Measurements from ENCODE around the gene SIGLEC1. TPM values are rescaled to one million over a fixed set of nuclear protein-coding genes. Genes with fewer than 3 reads are reported as not detected.

The SIGLEC1 gene
- 8.2 TPM for total RNA-seq

DNA sequence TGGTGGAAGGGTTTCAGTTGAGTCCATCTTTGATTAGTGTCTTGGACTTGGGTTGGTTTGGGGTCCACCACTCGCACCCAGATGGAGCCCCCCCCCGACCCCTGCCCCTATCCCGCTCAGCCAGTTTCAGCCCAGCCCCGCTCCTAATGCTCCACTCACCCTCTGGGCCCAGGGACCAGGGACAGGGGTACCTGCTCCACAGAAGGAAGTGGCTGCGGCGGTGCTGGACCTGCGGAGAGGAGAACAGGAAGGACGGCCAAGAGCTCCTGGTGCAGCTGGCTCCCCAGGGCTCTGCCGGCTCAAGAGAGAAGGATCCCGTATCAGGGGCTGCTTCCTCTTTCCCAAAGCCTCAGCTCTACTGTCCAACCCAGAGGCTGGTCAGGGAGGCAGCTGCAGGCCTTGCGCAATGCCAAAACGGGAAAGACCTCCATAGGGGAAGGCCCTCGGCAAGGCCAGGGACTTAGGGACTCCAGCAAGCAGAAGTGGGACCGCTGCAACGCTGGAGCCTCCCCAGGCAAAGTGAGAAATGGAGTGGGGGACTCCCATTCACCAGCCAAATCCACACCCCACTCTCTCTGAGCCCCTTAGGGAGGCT is at the start of gene SIGLEC1:
Gene SIGLEC1 (minus strand): TSS at position 322 of the 595 bp plus-strand sequence. CDS start 5,472 bp downstream, outside the sequence.
- DNase-seq (ENCODE audit: low spot score), result peak; percentile 58

DNA sequence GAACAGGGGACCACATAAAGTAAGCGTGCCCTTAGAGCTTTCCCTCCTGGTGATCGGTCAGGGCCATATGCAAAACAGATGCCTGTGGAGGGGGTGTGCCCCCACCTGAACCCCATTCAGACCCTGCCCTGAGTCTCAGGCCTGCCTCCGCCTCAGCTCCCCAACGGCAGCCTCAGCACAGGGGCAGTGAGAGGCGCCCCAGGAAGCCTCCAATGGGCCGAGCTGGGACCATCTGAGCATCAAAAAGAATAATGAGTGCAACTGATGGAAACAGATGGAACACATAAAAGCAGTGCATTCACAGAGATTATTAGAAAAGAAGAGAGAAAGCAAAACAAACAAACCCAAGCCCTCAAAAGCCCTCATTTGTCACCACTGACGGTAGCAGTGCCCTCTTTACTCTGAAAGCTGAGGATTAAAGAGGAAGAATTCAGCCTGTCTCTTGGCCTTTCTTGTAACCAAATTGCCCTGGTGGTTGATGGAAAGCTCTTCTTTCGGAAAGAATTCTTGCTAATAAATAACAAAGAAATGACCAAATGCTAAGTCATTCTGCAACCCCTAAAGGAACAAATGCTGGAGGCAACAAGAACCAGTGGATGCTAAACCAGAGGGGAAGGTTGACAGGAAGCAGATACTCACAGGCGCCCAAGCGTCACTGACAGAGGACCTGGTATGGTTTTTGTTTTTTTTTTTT is 48.4 kb upstream of the SIGLEC1 start:
- no peak for DNase-seq (ENCODE audit: low spot score)

DNA sequence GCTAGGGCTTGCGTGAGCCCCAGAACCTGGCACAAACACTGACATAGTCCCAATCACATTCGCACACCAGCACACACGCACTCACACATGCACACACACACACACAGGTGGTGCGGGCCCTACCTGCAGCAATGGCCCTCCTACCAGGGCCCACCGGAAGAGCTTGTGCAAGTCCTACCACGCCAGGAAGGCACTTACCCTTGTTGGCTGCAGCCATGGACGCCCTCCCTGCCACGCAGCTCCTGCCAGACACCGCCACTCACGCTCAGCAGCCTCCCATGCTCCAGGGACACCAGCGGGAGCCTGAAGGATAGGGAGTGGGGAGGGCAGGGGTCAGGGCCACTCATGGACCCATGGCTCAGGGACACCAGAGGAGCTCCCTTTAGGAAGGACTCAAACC is 47.5 kb upstream of the SIGLEC1 start:
- DNase-seq (ENCODE audit: low spot score), result no peak

DNA sequence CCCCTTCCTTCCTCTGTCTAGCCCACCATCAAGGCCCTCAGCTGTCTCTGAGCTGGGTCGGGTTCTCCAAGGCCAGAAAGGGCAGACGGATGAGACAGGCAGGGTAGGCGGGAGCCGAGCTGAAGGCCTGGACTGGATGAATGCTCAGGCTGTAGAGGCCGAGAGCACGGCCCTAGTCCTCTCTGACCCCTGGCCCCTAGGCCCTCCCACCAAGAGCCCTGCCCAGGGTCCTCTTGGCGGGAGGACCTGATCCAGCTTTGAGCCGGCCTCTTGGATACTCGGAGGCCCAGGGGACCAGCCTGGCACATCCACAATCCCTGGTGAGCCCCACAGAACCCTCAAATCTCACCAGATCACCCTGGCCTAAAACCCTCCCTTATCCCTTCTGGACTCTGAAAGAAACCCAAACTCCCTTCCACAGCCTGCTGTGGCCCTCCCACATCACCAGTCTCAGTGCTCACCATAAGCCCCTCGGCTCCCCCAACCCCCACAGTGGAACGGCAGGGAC is 47.0 kb upstream of the SIGLEC1 start:
- no peak for DNase-seq (ENCODE audit: low spot score)

DNA sequence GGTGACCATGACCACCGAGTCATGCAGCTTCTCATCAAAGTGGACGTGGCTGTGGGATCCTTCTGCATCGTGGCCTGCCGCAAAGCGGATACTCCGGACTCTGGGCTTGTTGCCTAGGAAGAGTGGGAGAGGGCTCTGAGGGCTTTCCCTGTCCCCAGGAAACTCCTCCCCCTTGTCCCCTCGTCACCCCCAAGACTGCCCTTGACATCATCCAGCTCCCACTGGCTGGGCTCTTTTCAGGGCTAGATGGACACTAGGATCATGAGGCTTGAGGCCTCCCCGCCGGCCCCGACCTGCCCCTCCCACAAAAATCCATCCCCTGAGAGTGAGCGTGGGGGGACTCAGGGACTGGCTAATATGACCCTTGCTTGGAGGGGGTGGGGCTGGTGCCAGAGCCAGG is 46.2 kb upstream of the SIGLEC1 start:
- no peak for DNase-seq (ENCODE audit: low spot score)

DNA sequence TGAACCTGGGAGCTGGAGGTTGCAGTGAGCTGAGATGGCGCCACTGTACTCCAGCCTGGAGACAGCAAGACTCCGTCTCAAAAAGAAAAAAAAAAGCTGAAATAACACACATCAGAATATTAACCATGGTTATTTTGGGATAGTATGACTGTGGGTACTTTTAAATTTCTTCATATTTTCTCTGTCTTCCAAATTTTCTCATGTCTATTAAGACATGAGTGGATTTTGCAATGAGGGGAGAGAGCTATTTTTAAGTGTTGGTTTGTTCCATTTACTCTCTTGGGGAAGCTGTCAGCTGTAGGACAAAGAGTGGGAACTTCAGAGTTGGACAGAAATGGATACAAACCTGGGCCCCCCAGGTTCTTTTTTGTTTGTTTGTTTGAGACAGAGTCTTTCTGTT is 44.9 kb upstream of the SIGLEC1 start:
- DNase-seq (ENCODE audit: low spot score), result no peak

DNA sequence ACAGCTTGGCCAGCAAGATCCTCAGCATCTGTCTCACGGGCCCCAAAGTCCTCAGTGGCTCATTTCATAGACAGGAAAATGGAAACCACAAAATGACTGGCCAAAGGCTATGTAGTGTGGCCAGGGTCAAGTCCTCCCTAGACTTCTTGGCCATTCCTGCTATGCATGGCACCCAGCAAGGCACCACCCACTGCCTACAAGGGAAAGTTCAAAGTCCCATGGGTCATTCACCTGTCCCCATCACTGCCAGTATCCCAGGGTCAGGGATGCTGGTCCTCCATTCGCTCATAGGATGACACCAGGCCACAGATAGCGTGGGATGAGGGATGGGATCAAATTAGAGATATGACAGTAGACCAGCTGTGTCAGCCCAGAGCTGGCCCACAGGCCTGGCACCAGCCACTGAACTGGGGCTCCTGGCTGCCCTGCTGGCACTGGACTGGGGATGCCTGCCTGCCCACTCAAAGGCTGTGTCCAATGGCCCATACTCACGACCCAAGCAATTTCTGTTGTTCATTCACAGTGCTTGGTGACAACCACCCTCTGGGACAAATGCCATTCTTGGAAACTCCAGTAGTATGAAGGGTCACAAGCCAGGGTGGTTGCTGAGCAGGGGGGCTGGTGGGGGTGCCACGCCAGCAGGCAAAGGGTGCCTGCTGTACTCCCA is 43.5 kb upstream of the SIGLEC1 start:
- no peak for DNase-seq (ENCODE audit: low spot score)

DNA sequence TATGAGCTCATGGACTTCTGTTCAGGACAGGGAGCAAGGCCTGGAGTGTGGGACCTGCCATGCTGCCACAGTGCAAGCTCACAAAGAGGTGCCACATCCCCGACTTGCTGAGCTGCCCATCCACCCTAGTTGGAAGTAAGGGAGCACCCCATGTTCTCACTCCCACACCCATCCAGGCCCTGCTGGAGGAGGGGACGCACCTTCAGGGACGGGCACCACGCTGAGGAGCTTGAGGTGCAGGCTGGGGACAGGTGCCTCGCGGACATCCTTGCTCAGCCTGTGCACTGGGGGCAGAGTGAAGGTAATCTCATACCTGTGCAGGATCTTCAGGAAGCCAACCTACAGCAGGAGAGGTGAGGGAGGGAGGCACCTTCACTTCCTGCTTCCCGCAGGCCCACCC is 42.9 kb upstream of the SIGLEC1 start:
- DNase-seq (ENCODE audit: low spot score), result no peak

DNA sequence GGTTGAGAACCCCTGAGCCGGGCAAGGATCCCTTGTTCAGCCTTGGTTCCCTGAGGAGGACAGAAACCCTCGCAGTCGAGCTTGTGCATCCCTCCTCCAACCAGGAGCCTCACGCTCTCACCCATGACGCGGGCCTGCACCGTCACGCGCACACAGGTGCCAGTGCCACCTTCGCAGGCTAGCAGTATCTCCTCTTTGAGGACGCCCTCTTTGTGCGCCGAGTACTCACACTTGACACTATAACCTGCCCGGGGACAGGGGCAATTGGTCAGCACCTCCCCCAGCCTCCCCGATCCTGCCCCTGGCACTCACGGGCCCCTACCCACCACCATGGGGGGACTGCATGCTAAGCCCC is 41.9 kb upstream of the SIGLEC1 start:
- no peak for DNase-seq (ENCODE audit: low spot score)

DNA sequence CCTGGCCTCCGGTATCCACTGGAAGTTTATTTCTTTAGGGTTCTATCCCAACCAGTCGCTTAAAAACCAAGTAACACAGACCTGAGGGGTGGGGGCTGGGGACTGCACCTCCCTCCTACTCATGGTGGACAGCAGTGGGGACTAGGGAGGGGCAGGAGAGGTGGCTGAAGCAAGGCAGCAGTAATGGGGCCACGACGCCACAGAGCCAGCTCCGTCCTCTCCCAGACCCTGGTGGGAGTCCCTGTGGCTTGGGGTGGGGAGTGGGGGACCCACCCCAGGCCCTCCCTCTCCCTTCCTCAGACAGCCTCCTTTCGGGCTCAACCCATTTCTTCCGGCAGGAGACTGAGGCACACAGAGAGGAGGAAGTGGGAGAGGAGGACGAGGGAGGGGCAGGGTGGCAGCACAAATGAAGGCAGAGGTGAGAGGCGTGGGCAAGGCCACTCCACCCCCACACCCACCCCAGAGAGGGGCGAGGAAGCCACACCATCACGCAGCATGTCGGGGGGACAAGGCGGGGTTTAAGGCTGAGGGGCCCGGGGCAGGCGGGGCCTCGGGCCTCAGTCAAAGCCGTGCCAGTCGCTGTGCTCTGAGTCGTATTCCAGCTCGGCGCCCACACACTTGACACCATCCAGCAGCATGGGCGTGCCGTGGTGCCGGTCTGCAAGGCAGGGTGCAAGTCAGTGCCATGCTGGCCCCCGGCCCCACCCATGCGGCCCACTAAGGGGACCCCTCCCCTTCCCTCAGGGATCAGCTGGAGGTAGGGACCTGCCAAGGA is 41.3 kb upstream of the SIGLEC1 start:
- no peak for DNase-seq (ENCODE audit: low spot score)

DNA sequence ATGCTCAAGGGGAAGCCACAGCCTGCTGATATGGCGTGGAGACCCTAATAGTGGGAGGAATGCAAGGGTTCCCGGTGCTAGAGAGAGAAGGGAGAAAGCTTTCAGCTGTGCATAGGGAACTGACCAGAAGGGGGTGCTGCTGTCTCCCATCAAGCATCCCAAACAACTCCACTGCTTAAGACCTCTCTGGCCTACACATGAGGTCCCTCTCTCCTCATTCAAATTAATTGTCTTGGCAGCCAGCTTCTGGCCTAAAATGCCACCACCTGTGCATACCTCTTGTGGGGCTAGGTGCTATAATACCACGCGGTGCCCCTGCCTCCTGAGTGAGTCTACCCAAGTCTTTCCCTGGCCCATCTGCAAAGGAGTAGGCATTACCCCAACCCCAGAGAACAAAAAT is 40.7 kb upstream of the SIGLEC1 start:
- DNase-seq (ENCODE audit: low spot score), result peak; percentile 78

DNA sequence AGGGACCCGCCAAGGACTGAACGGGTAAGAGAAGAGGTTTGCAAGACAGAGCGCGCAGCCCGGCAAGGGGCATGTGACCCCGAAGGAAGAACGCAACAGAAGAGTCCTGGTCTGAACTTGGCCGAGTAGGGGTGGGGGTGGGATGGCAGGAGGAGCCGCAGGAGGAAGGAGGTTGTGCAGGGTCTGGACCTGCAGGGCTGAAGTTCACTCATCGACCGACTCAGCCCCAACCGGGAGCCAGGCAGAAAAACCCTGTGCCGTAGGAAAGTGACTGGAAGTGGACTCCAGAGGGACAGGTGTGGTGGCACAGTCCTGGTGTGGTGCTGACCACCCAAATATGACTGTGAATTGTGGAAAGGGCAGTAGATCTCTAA is 40.0 kb upstream of the SIGLEC1 start:
- no peak for DNase-seq (ENCODE audit: low spot score)

DNA sequence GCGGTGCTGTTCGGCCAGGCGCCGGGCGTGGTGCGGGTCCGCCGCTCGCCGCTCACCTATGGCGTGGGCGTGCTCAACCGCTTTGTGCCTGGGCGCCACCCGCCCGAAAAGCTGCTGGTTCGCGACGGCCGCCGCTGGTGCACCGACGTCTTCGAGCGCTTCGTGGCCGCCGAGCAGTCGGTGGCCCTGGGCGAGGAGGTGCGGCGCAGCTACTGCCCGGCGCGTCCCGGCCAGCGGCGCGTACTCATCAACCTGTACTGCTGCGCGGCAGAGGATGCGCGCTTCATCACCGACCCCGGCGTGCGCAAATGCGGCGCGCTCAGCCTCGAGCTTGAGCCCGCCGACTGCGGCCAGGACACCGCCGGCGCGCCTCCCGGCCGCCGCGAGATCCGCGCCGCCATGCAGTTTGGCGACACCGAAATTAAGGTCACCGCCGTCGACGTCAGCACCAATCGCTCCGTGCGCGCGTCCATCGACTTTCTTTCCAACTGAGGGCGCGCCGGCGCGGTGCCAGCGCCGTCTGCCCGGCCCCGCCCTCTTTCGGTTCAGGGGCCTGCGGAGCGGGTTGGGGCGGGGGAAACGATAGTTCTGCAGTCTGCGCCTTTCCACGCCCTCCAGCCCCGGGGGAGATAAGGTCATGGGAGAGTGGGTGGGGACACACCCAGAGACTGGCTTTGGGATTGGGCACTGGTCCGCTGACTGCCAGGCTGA is 39.4 kb upstream of the SIGLEC1 start:
- no peak for DNase-seq (ENCODE audit: low spot score)

DNA sequence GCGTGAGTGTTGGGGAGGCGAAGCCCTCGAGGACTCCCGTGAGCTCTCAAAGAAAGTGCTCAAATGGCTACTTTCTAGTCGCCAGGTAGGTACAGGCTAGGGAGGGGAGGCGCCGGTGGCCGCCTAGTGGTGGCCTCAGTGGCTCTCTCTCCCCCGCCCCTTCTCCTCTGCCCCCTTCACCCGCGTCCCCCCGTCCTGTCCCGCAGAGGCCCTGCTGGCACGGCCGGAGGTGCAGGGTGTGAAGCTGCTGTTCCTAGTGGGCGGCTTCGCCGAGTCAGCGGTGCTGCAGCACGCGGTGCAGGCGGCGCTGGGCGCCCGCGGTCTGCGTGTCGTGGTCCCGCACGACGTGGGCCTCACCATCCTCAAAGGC is 38.9 kb upstream of the SIGLEC1 start:
- DNase-seq (ENCODE audit: low spot score), result no peak

DNA sequence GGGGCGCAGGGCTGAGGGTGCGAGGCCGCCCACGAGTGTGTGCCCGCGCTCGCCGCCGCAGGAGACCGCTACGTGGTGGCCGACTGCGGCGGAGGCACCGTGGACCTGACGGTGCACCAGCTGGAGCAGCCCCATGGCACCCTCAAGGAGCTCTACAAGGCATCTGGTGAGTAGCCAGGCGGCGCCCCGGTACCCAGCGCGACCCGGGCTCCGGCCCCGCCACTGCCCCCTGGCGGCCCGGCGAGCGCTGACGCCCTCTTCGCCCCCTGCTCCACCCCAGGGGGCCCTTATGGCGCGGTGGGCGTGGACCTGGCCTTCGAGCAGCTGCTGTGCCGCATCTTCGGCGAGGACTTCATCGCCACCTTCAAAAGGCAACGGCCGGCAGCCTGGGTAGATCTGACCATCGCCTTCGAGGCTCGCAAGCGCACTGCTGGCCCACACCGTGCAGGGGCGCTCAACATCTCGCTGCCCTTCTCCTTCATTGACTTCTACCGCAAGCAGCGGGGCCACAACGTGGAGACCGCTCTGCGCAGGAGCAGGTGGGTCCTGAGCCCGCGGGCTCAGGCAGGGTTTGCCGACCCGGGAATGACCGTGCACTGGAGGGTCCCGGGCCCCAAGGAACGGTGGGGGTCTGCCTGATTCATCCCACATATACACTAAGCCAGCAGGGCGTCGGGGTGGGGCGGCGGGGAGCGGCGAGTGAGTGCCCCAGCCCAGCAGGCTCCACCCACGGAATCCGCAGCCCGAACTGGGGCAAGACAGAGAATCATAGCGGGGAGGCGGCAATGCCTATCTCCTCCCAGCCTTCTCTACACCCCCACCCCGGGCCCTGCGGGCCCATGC is 37.5 kb upstream of the SIGLEC1 start:
- no peak for DNase-seq (ENCODE audit: low spot score)

DNA sequence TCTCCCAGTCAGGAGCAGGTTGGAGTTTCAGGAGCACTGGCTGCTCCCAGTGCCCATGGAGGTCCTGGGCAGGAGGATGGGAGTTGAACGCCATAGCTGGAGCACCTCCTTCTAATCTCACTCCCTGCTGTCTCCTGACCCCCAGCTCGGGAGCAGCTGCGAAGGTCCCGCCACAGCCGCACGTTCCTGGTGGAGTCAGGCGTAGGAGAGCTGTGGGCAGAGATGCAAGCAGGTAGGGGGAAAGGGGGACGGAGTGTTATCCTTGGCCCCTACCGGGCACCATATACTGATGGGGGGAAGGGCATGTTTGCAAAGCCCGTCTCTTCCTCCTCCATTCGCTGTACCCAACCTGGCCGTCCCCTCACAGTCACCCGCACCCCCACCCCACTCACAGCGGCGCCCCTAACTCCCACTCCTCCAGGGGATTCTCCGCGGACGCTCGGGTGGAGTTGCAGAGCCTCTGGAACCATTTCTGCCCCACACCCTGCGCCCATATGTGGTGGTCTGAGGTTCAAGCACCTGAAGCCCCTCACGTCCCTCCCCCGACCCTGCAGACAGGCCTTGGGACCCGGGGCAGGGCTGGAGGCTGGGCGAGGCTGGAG is 36.8 kb upstream of the SIGLEC1 start:
- no peak for DNase-seq (ENCODE audit: low spot score)

DNA sequence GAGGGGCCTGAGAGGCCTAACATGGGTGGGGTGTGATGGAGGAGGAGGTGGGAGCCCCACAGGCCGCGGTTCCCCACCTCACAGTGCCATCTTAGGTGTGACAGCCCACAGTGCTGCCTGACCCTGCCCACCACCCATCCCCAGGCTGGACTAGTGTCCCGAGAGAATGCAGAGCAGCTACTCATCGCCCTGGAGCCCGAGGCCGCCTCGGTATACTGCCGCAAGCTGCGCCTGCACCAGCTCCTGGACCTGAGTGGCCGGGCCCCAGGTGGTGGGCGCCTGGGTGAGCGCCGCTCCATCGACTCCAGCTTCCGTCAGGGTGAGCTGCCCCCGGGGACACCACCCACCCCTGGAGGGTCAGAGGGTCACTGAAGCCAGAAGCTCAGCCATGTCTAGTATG is 35.7 kb upstream of the SIGLEC1 start:
- DNase-seq (ENCODE audit: low spot score), result no peak

DNA sequence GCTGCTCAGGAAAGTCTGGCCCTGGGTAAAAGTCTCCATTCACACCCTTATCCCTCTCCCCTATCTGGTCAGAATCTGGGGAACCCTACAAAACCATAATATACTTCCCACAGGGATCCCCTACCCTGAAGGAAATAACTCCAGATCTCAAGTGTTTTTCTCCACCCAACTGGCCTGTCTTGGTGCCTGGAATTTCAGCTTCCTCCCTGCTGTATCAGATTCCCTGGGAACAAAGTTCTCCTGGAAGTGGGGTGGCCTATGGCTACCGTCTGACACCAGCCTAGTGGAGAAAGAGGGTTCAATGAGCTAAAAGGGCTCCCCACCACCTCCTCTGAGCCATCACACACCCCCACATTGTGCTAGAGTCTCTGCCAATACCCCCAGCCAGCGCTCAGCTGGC is 35.1 kb upstream of the SIGLEC1 start:
- no peak for DNase-seq (ENCODE audit: low spot score)

DNA sequence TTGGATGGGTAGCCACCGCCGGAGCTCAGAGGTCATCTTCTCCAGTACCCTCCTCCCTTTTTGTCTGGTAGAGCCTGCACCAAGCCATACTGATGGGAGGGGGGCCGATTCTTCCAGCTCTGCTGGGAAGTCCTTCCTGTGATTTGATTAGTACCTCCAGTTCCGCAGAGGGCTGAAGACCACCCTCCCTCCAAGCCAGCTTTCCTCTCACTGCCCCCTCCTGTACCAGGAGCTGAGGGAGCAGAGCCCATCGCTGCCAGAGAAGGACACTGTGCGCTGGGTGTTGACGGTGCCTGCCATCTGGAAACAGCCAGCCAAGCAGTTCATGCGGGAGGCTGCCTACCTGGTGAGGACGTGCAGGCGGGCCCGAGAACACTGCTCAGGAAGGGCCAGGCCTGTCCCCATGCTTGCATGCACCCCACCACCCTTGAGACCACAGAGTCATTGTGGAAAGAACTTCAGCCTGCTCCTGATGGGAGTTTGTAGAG is 33.3 kb upstream of the SIGLEC1 start:
- DNase-seq (ENCODE audit: low spot score), result no peak
